ENCODE data around the gene LRMDA.

LRMDA gene

DNA sequence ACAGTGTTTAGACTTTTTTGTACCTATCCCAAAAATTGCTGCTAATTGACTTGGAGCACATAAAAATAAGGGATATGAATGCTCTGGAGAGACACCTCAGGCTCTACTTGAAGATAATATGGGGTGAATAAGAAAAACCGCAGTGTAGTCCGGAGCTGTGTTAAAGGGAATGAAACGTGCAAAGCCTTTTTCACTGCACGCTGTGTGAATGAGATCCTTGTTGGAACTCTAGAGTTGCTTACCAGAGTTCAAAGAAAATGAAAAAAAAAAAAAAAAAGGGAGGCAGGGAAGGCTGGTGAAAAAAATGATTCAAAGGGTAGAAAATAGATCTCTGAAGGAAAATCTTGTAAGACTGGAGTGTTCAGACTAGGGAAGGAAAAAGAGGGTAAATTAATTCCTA, 226.6 kb downstream of the LRMDA start:
- DNase-seq (ENCODE audit: low spot score), result no peak

DNA sequence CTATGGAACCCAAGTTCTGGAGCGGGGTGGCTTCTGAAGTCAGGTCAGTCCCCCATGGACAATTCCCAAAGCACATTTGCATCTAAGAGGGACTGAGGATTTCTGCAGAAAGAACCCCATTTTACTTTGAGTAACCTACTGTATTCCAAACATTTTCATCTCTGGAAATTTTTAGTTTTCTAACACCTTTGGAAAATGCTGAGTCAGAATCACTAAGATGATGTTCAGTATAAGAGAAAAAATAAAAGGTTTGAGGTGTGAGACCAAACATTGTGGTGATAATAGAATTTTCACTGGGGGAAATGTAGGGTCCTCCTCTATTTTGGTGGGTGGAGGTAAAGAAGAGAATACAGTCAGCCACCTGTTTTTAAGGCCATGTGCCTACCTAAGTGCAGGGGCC, 227.1 kb downstream of the LRMDA start:
- DNase-seq (ENCODE audit: low spot score), result no peak

- DNase-seq (ENCODE audit: low spot score), result no peak
These were observed 227.5 kb downstream of the LRMDA start for GRCh38 chr10:75658915-75659314.

- DNase-seq (ENCODE audit: low spot score), result peak; percentile 35
These were observed 229.4 kb downstream of the LRMDA start for GRCh38 chr10:75660823-75661222.

DNA sequence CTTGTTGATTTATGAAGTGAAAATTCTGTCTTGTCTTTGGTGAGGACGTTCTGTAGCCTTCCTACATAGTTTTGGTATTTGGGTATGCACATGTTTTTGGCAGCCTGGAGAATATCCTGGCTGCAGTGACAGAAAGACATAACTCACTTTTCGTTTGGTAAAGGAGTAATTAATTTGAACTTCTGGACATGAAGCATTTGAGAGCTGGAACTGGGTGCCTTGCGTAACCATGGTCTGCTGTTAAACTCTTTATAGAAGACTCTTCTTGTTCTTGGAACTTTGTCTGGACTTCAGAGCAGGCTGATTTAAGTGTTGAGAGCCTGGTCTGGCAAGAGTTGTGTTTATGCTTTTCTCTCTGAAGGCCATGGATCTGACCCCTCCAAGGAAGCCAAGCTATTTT, 231.3 kb downstream of the LRMDA start:
- no peak for DNase-seq (ENCODE audit: low spot score)

GRCh38 chr10:75663947-75664664, 232.7 kb downstream of the LRMDA start:
- DNase-seq (ENCODE audit: low spot score), result no peak

GRCh38 chr10:75664968-75665367, 233.5 kb downstream of the LRMDA start:
- no peak for DNase-seq (ENCODE audit: low spot score)

- DNase-seq (ENCODE audit: low spot score), result no peak
These were observed 234.3 kb downstream of the LRMDA start for GRCh38 chr10:75665707-75666106.

DNA sequence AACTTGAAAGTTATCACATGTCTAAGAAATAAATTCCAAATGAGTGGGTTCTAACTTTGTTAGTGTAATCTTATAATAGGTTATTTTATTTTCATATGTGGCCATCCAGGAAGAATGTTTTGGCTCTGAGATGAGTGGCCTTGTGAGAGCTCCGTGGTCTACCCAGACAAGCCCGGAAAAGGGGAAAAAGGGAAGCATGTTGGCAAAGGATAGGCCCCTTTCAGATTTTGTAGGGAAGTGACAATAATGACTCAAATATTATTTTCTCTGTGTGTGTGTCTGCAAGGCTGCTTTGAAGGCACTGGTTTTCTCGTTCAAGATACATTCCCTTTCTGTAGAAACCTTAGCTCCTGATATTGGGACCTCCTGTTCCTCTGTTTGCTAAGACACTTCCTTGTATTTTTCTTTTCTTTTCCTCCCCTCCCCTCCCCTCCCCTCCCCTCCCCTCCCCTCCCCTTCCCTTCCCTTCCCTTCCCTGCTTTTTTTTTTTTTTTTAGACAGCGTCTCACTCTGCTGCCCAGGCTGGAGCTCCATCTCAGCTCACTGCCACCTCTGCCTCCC, 240.8 kb downstream of the LRMDA start:
- no peak for DNase-seq (ENCODE audit: low spot score)

DNA sequence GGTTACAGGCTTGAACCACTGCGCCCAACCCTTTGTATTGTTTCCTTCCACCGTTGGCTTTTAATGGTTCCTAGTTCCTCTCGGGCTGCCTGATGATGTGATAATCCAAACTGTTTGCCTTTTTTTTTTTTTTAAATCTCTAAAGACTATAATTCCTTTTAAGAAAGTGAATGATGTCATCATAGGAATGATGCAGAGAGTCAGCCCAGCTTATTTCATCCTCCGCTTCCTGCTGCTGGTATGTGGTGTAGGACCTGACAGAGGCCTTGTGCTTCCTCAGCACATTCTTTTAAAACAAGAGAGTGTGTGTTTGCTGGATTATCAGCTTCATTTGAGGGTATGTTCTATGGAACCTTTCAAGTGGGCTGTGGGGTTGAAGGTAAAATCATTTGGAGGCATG, 241.4 kb downstream of the LRMDA start:
- no peak for DNase-seq (ENCODE audit: low spot score)

- no peak for DNase-seq (ENCODE audit: low spot score)
These were observed 246.1 kb downstream of the LRMDA start for GRCh38 chr10:75677541-75677940.

DNA sequence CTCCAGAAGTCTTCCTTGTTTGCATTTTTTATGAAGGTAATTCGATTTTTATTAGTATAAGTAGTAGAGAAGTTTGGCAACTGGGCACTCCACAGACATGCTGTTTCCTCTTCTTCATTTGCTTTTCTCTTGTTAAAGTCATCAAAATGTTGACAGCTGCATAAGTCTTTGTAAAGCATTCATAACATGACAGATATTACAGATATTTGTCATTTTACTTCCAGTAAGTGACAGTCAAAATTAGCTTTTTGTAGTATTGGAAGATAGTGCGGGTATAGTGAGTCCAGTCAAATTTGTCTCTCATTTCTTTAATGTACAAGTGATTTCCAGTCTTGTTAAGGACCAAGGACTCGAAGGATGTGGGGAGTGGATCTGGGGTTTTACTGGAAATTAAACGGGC, 247.1 kb downstream of the LRMDA start:
- DNase-seq (ENCODE audit: low spot score), result no peak

DNA sequence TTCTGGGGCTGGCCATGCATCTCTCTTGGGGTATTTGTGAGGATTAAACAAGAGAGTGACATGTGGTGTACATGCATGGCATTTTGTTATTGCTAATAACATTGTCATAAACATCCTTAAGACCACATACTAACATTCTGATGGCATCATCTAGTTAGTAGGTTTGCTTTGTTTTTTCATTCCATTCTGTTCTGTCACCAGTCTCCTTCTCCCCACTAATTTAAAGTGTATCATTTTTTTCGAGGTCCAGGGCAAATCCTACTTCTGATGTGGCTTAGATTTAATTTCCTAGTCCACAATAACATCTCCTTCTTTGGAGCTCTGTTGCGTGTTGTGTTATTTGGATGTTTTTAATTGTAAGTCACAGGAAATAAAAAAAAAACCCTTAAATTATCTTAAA, 248.1 kb downstream of the LRMDA start:
- no peak for DNase-seq (ENCODE audit: low spot score)

DNA sequence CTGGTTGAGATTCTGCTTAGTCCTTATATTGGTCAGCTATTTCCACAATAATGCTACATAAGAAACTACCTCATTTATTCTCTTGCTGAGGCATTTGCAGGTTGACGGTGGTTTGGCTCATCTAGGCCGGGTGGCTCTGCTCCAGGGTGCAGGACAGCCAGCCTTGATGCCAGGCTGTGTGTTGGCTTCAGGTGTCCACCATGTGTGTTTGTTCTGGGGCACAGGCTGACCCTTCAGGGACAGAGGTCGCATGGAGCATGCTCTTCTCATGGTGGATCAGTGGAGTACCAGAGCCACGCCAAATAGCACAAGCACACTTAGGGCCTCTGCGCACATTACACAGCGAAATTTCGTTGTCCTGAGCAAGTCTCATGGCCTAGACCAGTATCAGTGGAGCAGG, 249.9 kb downstream of the LRMDA start:
- no peak for DNase-seq (ENCODE audit: low spot score)

DNA sequence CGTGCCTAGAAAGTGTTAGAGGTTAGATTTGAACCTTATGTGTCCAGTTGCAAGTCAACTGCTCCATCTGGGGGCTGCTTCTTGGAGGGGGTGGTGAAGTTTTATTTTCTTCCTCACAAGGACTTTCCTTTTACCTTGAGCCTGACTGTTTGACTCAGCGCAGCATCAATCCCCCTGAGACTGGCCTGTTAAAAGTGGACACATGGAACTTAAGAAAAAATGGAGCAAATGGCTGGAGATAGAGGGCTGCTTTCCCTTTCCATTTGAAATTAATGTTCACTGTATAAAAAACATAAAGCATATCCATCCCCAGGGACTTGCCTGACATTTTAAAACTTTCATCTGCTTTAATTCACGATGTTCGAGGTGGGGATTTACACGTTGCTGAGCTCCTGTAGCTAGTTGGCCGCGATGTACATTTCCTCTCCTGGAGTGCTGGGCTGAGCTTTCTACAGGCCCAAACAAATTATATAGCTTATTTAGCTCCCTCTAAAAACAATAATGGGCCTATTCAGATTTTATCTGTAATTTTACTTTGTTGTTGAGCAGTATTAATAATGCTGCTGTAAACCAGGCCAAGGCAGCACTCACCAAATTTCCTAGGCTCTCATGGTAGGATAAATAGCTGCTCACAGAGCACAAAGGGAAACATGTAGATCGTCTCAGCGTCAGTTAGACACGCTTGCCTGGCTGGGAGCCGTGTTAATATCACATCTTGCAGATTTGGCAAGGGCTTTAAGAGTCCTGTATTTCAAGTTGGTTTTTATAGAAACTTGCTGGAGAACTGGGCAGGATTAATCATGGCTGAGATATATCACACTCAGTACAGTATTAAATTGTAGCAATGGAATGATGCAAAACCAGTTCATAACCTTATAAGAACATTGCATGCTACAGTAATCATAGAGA, 251.5 kb downstream of the LRMDA start:
- DNase-seq (ENCODE audit: low spot score), result no peak

DNA sequence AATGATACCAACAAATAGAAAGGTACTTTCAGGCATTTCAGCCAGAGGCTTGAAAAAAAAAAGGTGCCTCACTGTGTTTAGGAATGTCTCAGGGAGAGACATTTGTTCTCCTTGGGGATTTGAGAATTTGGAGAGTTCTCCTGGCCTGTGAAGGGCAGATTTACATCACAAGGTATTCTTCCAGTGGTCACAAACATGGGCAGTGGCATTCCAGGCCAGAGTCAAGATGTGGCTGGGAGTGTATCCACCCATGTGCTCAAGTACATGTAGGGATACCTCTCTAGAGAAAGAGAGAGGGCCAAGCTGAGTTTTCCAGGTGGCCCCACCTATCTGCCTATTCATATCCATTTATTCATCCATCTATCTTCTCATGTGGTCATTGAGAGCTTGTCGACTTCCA, 253.8 kb downstream of the LRMDA start:
- no peak for DNase-seq (ENCODE audit: low spot score)

DNA sequence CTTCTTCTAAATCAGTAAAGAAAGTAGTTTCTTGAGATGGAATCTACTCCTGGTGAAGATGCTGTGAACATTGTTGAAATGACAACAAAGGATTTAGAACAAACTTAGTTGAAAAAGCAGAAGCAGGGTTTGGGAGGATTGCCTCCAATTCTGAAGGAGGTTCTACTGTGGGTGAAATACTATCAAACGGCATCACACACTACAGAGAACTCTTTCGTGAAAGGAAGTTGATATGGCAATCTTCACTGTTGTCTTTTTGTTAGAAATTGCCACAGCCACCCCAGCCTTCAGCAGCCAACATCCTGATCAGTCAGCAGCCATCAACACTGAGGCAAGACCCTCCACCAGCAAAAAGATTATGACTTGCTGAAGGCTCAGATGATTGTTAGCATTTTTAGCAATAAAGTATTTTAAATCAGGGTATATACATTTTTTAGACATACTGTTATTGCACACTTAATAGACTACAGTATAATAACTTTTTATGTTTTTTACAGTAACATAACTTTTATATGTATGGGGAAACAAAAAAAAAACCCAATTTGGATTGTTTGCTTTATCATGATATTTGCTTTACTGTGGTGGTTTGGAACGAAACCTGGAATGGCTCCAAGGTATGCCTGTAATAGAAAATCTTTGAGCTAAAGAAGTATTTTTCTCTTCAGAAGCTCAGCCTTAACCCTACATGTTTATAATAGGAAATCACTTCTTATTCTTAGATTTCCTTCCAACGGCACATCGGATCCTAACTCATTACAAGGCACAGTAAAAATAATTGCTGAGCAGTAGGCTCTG, 257.3 kb downstream of the LRMDA start:
- no peak for DNase-seq (ENCODE audit: low spot score)

- DNase-seq (ENCODE audit: low spot score), result no peak
These were observed 262.1 kb downstream of the LRMDA start for GRCh38 chr10:75693489-75693888.

DNA sequence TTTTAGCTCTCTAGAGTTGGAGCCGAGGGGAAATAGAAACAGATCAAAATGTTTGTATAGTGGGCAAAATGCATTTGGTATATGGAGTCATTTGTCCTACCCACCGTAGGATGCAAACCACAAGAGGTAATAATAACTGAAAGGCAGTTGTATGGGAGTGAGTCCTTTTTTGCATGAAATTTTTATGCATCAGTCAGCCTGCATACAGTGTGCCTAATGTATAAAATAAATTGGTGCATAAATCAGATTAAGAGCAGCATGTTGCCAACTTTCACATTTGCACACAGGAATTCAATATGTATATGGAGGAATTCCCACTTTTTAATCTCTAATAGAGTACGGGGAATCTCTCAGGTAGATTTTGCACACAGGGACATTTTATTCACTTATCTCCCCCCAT, 262.8 kb downstream of the LRMDA start:
- DNase-seq (ENCODE audit: low spot score), result no peak

DNA sequence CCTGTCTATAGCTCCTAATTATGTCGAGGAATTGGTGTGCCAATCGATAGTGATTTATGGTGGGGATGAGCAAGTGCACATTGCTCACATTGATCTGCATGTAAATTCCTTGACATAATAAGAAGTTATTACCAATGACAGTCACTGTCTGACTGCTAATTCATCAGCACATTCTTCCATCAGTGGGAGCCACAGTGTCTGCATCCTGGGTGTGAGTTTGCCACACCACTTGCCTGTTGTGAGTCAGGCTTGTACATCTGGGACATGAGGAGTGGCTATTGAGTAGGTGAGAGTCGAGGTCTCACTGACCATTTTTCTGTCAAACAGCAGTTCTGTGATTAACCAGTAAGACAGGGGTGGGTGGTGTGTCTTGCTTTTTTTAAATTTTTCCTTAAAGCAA, 263.4 kb downstream of the LRMDA start:
- DNase-seq (ENCODE audit: low spot score), result no peak

GRCh38 chr10:75695994-75696393, 264.6 kb downstream of the LRMDA start:
- no peak for DNase-seq (ENCODE audit: low spot score)

GRCh38 chr10:75696536-75696935, 265.1 kb downstream of the LRMDA start:
- DNase-seq (ENCODE audit: low spot score), result no peak
